Fibroblast of mammary gland (primary cell): ENCODE data around the gene TBC1D10A.

Experiments
- DNase-seq: peaks from one replicate; pipeline ENCODE4 v3.0.0-alpha.2; 2010; ENCODE audit warnings: low read depth
- H3K4me3 ChIP-seq: 2 replicates; pipeline ENCODE4 v1.5.1; 2011; ENCODE audit warnings: low read depth, mild to moderate bottlenecking, low read length, moderate library complexity; ENCODE audit not compliant: control insufficient read depth
- TF ChIP-seq, protein P1 (sequence below): conservative IDR thresholded peaks from 2 replicates; pipeline ENCODE4 v1.5.1; 2011; ENCODE audit warnings: low read depth, low read length, inconsistent platforms; ENCODE audit not compliant: control insufficient read depth, insufficient read depth

TBC1D10A gene

DNA sequence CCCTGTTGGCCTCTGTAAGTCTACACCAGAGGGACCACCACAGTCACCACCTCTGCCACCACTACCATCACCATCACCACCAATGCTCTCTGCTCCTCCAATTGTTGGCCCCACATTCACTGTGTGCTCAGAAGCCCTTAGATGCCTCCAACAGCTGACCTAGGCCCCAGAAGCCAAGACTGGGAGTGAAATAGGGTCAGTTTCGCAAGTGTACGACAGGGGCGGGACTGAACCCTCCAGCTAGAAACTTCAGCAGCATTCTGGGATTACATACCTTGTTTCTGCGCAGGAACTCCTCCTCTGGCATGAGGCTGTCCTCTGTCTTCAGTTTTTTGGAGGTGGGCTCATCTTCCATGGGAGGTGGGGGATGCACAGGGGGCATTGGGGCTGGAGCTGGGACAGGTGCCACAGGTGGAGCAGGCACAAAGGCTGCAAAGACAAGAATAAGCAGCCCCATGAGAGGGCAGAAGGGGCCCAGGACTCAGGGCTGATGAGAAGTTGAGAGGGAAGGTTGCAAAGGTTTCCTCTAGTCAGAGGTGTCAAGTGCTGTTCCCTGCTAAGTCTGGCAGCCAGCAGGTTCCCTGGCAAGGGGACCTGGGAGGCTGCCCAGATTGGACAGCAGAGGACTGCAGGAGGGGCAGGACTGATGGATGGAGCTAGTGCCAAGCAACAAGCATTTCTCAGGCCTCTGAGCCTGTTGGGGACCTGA, 10.2 kb upstream of the TBC1D10A start:
- TF ChIP-seq, protein P1, sequence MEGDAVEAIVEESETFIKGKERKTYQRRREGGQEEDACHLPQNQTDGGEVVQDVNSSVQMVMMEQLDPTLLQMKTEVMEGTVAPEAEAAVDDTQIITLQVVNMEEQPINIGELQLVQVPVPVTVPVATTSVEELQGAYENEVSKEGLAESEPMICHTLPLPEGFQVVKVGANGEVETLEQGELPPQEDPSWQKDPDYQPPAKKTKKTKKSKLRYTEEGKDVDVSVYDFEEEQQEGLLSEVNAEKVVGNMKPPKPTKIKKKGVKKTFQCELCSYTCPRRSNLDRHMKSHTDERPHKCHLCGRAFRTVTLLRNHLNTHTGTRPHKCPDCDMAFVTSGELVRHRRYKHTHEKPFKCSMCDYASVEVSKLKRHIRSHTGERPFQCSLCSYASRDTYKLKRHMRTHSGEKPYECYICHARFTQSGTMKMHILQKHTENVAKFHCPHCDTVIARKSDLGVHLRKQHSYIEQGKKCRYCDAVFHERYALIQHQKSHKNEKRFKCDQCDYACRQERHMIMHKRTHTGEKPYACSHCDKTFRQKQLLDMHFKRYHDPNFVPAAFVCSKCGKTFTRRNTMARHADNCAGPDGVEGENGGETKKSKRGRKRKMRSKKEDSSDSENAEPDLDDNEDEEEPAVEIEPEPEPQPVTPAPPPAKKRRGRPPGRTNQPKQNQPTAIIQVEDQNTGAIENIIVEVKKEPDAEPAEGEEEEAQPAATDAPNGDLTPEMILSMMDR, result no peak
- no peak for DNase-seq
- H3K4me3 ChIP-seq, result no peak overlapping the region

DNA sequence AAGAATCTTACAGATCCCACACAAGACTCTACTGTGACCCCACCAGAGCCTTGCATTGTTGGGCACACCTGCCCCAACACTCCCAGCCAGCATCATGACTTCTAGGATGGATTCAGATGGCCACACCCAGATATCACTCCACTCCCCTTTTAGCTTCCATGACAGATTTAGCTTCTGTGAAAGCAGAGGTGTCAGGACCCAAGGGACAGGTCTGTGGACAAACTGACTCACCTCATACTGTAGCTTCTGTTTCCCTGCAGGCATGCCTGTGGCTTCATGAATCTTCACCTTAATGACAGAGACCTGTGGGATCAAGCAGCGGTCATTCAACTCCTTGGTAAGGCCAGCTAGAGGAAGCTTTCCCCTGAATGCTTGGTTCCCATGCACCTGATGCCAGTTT, 8.5 kb upstream of the TBC1D10A start:
- no peak overlapping the region for H3K4me3 ChIP-seq
- TF ChIP-seq, protein P1, result no peak
- DNase-seq, result no peak

DNA sequence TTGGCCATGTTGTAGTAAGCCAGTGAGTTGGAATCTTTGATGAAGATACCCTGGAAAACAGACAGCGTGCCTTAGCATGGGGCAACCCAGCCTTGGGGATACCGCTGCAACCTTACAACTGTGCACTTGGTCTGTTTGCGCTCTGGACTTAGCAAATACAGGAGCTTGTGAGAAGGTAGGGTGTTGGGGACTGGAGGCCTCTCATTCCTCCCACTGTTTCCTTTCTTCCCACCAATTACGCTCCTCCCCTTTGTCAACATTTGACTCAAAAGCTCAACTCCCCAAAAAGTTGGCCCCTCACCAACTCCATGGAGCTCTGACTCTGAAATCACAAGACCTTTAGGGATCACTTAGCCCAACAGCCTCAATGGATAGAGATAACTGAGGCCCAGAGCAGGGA, 7.9 kb upstream of the TBC1D10A start:
- no peak for DNase-seq
- H3K4me3 ChIP-seq, result no peak overlapping the region
- TF ChIP-seq, protein P1, result no peak

- no peak overlapping the region for H3K4me3 ChIP-seq
- no peak for DNase-seq
- TF ChIP-seq, protein P1, result no peak
Measured at GRCh38 chr22:30333707-30334087, 7.0 kb upstream of the TBC1D10A start.

GRCh38 chr22:30332994-30333706, 6.4 kb upstream of the TBC1D10A start:
- no peak for DNase-seq
- TF ChIP-seq, protein P1, result no peak
- H3K4me3 ChIP-seq, result no peak overlapping the region

- H3K4me3 ChIP-seq, result no peak overlapping the region
- TF ChIP-seq, protein P1, result no peak
Measured at GRCh38 chr22:30332551-30332950, 5.8 kb upstream of the TBC1D10A start.

More at GRCh38 chr22:30332551-30332950, 5.8 kb upstream of the TBC1D10A start:
- DNase-seq, result no peak
